Stimulated activated naive B cell treated with anti-CD40 and anti-IgM and Interleukin-4, amounts not matched to agents 10 μg/mL and 1 μg/mL and 100 μg/mL, for 72 hours (primary cell): ENCODE results near the gene GUCY1A1.

Source experiments
- ATAC-seq, 2 donors: fragments of 150-1000 bp; cut with Tn5 transposase; replicated peaks; 2 replicates each; pipeline ENCODE4 v1.10.0; 2021; ENCODE audit warnings: moderate library complexity in 1 of 2
- DNase-seq: peaks from one replicate; pipeline ENCODE4 v3.0.0; 2021
- H3K27ac Mint-ChIP-seq: one replicate; pipeline ENCODE4 v1.8.0; 2022; ENCODE audit warnings: mild to moderate bottlenecking, mixed read lengths
- H3K27me3 Mint-ChIP-seq, 2 donors: one replicate each; pipeline ENCODE4 v1.8.0; 2022; ENCODE audit warnings: mixed read lengths in 2 of 2
- H3K36me3 Mint-ChIP-seq, 2 donors: one replicate each; pipeline ENCODE4 v1.8.0; 2022; ENCODE audit warnings: mixed read lengths in 2 of 2, mild to moderate bottlenecking in 1 of 2
- H3K4me1 Mint-ChIP-seq, 2 donors: one replicate each; pipeline ENCODE4 v1.8.0; 2022; ENCODE audit warnings: mixed read lengths in 2 of 2, mild to moderate bottlenecking in 1 of 2
- H3K4me3 Mint-ChIP-seq, 2 donors: one replicate each; pipeline ENCODE4 v1.8.0; 2022; ENCODE audit warnings: mild to moderate bottlenecking in 2 of 2, mixed read lengths in 2 of 2, moderate library complexity in 1 of 2
- H3K9me3 Mint-ChIP-seq, 2 donors: one replicate each; pipeline ENCODE4 v1.8.0; 2022; ENCODE audit warnings: mixed read lengths in 2 of 2, mild to moderate bottlenecking in 1 of 2

The GUCY1A1 gene

GRCh38 chr4:155713911-155714310 is 47.3 kb downstream of the GUCY1A1 start:
- DNase-seq (no peak), ATAC-seq (no peak)
- Mint-ChIP-seq H3K36me3 (no peaks in the 10 kb centered on the region), H3K4me1 (peaks cover 0 to 10% of the 10 kb centered on the region in 2 donors), H3K4me3 (no peak overlapping the region), H3K27ac (no peak overlapping the region), H3K27me3 (no peaks in the 10 kb centered on the region), H3K9me3 (peaks cover 0 to 2% of the 10 kb centered on the region in 2 donors)

DNA sequence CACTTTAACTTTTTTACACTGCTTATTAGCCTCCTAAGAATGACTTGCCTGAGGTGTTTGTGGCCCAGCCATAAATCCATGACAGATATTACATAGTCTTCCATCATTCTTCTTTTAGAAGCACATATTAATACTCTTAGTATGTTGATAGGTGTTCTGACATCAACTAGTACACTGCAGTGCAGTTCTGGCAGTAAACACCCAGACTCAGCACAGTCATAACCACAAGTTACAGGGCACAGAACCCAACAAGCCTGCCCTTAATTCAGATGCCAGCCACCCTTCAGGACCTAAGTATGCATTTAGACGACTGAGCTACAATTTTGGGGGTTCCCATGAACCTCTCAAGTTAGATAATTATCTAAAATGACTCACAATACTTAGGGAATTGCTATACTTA is 55.7 kb downstream of the GUCY1A1 start:
- H3K27me3 Mint-ChIP-seq = no peaks in the 10 kb centered on the region
- H3K27ac Mint-ChIP-seq = no peak overlapping the region
- DNase-seq (no peak), ATAC-seq (no peak)
- no peaks in the 10 kb centered on the region for H3K36me3 Mint-ChIP-seq
- no peak overlapping the region for H3K4me3 Mint-ChIP-seq
- H3K4me1 Mint-ChIP-seq = no peaks in the 10 kb centered on the region
- no peaks in the 10 kb centered on the region for H3K9me3 Mint-ChIP-seq

GRCh38 chr4:155722816-155723499 is 56.3 kb downstream of the GUCY1A1 start:
- ATAC-seq (no peak), DNase-seq (no peak)
- Mint-ChIP-seq H3K4me1 (no peaks in the 10 kb centered on the region), H3K4me3 (no peak overlapping the region), H3K9me3 (no peaks in the 10 kb centered on the region), H3K36me3 (no peaks in the 10 kb centered on the region), H3K27ac (no peak overlapping the region), H3K27me3 (no peaks in the 10 kb centered on the region)

DNA sequence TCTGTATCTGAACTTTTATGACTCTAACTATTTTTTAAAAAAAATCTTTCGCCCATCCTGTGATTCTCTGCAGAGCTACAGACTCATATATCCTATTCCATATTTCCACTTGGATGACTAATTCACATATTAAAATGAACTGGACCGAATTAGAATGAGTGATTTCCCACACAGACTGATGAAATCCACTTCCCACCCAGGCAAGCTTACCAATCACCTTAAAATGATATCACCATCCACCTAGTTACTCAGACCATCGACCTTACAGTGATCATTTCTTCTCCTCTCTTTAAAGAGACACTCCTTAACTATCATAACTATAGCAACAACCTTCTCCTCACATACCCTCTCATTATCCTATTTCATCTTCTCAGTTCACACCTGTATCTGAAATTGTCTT is 58.1 kb downstream of the GUCY1A1 start:
- no peaks in the 10 kb centered on the region for H3K27me3 Mint-ChIP-seq
- H3K9me3 Mint-ChIP-seq = no peaks in the 10 kb centered on the region
- ATAC-seq (no peak), DNase-seq (no peak)
- H3K4me1 Mint-ChIP-seq = no peaks in the 10 kb centered on the region
- no peak overlapping the region for H3K4me3 Mint-ChIP-seq
- no peak overlapping the region for H3K27ac Mint-ChIP-seq
- no peaks in the 10 kb centered on the region for H3K36me3 Mint-ChIP-seq

GRCh38 chr4:155734065-155734464 is 67.4 kb downstream of the GUCY1A1 start:
- Mint-ChIP-seq H3K27me3 (no peaks in the 10 kb centered on the region), H3K4me1 (no peaks in the 10 kb centered on the region), H3K27ac (no peak overlapping the region), H3K9me3 (no peaks in the 10 kb centered on the region), H3K4me3 (no peak overlapping the region), H3K36me3 (no peaks in the 10 kb centered on the region)
- DNase-seq (no peak), ATAC-seq (no peak)

DNA sequence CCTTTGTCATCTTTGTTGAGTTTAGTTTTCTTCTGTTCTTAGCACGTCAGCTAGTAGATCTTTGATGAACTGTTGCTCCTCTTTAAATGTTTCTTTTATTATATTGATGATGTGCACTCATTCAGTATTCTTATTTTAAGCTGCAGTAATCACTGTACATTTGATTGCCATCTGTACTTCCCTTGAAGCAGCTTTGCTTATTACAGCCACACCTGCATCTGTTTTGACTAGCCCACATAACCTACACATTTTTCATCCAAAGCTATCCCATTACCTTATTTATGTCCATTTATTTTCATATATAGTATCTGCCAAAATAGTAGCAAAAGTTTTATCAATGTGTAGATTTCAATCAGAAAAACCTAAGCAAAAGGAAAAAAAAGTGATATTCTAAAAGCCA is 68.3 kb downstream of the GUCY1A1 start:
- H3K27ac Mint-ChIP-seq = no peak overlapping the region
- H3K4me3 Mint-ChIP-seq = no peak overlapping the region
- DNase-seq (no peak), ATAC-seq (no peak)
- H3K36me3 Mint-ChIP-seq = no peaks in the 10 kb centered on the region
- no peaks in the 10 kb centered on the region for H3K4me1 Mint-ChIP-seq
- no peaks in the 10 kb centered on the region for H3K27me3 Mint-ChIP-seq
- no peaks in the 10 kb centered on the region for H3K9me3 Mint-ChIP-seq

DNA sequence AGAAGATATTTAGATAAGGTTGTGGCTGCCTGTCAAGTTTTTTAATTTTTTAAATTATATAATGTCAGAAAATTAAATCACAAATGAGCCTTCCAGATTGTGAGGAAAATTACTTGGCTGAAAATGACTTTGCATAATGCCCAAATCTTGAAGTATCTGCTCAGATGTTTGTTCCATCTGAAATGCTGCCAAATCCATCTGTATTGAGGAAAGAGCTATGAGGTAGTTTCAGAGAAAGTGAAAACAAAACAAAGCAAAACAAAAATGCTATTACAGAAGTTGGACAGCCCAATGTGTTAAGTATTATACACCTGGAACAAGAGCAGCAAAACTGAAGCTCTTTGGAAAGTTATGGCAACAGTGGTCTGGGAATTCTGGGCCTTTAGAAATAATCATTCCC is 68.8 kb downstream of the GUCY1A1 start:
- Mint-ChIP-seq H3K9me3 (no peaks in the 10 kb centered on the region), H3K36me3 (no peaks in the 10 kb centered on the region), H3K4me3 (no peak overlapping the region), H3K27me3 (no peaks in the 10 kb centered on the region), H3K27ac (no peak overlapping the region), H3K4me1 (no peaks in the 10 kb centered on the region)
- no peak for ATAC-seq
- DNase-seq = no peak

DNA sequence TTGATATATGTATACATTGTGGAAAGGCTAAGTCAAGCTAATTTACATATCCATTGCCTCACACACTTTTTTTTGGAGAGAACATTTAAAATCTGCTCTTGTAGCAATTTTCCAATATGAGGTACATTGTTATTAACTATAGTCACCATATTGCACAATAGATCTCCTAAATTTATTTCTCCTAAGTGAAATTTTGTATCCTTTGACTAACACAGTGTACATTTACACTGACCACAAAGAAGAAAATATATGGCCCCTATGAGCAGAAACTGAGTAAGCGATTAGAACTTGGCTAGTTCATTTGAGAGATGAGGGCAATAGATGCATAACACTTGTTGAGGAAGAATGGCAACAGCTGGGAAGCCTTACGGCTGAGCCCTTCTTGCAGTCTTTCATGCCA is 71.9 kb downstream of the GUCY1A1 start:
- Mint-ChIP-seq H3K9me3 (no peaks in the 10 kb centered on the region), H3K36me3 (no peaks in the 10 kb centered on the region), H3K4me1 (no peaks in the 10 kb centered on the region), H3K27me3 (no peaks in the 10 kb centered on the region), H3K27ac (no peak overlapping the region), H3K4me3 (no peak overlapping the region)
- no peak for ATAC-seq
- no peak for DNase-seq

- Mint-ChIP-seq H3K27me3 (no peaks in the 10 kb centered on the region), H3K36me3 (no peaks in the 10 kb centered on the region), H3K4me1 (no peaks in the 10 kb centered on the region), H3K27ac (no peak overlapping the region), H3K4me3 (no peak overlapping the region), H3K9me3 (no peaks in the 10 kb centered on the region)
- DNase-seq = no peak
- ATAC-seq = no peak
Measured at GRCh38 chr4:155741546-155741945, 74.9 kb downstream of the GUCY1A1 start.

GRCh38 chr4:155742310-155743015 is 75.8 kb downstream of the GUCY1A1 start:
- no peaks in the 10 kb centered on the region for H3K27me3 Mint-ChIP-seq
- ATAC-seq (no peak), DNase-seq (no peak)
- no peaks in the 10 kb centered on the region for H3K36me3 Mint-ChIP-seq
- no peaks in the 10 kb centered on the region for H3K9me3 Mint-ChIP-seq
- no peak overlapping the region for H3K27ac Mint-ChIP-seq
- no peak overlapping the region for H3K4me3 Mint-ChIP-seq
- no peaks in the 10 kb centered on the region for H3K4me1 Mint-ChIP-seq

- no peak for DNase-seq
- ATAC-seq = no peak
- Mint-ChIP-seq H3K36me3 (no peaks in the 10 kb centered on the region), H3K27me3 (no peaks in the 10 kb centered on the region), H3K27ac (no peak overlapping the region), H3K9me3 (no peaks in the 10 kb centered on the region), H3K4me1 (no peaks in the 10 kb centered on the region), H3K4me3 (no peak overlapping the region)
Measured at GRCh38 chr4:155745984-155746383, 79.3 kb downstream of the GUCY1A1 start.

- Mint-ChIP-seq H3K4me3 (no peak overlapping the region), H3K27ac (no peak overlapping the region), H3K9me3 (no peaks in the 10 kb centered on the region), H3K27me3 (no peaks in the 10 kb centered on the region), H3K4me1 (no peaks in the 10 kb centered on the region), H3K36me3 (no peaks in the 10 kb centered on the region)
- no peak for ATAC-seq
- no peak for DNase-seq
Measured at GRCh38 chr4:155748039-155748438, 81.4 kb downstream of the GUCY1A1 start.

DNA sequence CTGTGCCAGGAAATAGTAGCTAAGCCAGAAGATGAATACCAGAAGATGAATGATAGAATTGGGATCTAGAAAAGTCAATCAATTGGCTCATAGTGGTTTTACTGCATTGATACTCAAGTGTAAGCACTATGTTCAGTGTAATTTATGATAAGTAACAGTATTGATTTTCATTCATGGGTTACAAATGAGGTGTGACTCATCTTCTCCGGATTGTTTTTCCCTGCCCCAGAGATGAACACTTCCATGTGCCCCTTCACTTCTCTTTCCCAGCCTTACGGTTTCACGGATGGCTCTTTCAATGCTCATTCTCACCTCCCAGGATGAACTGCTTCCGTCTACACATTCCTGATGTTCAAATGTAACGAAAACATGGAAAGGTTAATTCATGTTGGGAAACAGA is 82.4 kb downstream of the GUCY1A1 start:
- Mint-ChIP-seq H3K27ac (no peak overlapping the region), H3K4me3 (no peak overlapping the region), H3K9me3 (no peaks in the 10 kb centered on the region), H3K4me1 (no peaks in the 10 kb centered on the region), H3K27me3 (no peaks in the 10 kb centered on the region), H3K36me3 (no peaks in the 10 kb centered on the region)
- ATAC-seq (no peak), DNase-seq (no peak)

GRCh38 chr4:155751569-155751968 is 84.9 kb downstream of the GUCY1A1 start:
- H3K4me1 Mint-ChIP-seq = no peaks in the 10 kb centered on the region
- no peak overlapping the region for H3K27ac Mint-ChIP-seq
- ATAC-seq = no peak
- H3K27me3 Mint-ChIP-seq = no peaks in the 10 kb centered on the region
- no peaks in the 10 kb centered on the region for H3K36me3 Mint-ChIP-seq
- DNase-seq = no peak
- no peaks in the 10 kb centered on the region for H3K9me3 Mint-ChIP-seq
- no peak overlapping the region for H3K4me3 Mint-ChIP-seq

DNA sequence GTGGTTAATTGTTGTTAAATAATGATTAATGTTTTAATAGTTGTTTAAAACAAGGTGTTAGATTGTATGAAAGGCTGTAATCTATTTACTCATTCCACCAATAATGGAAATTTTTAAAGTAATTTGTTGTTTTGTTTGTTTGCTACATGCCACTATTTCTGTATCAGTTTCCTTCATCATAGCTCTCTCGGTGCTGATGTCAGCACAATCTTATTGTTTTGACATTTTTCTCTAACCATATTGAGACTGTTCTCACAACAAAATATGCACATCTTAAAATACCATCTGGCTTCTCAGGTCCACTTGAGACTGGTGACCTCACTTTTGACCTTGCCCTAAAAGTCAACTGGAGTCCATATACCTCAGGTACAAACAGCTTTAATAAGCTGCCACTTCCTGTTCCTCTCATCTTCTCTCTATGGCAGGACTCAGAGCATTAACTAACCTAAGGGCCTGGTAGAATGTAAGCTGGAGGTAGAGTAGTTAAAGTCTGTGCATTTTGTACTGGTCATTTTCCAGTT is 91.2 kb downstream of the GUCY1A1 start:
- H3K36me3 Mint-ChIP-seq = no peaks in the 10 kb centered on the region
- DNase-seq (no peak), ATAC-seq (no peak)
- peaks cover 0 to 4% of the 10 kb centered on the region in 2 donors for H3K27me3 Mint-ChIP-seq
- peaks cover 4 to 9% of the 10 kb centered on the region in 2 donors for H3K4me1 Mint-ChIP-seq
- no peak overlapping the region for H3K4me3 Mint-ChIP-seq
- no peak overlapping the region for H3K27ac Mint-ChIP-seq
- H3K9me3 Mint-ChIP-seq = no peaks in the 10 kb centered on the region
